NOMO-1 (cell line): Measurements from ENCODE around the gene MYBBP1A.

Source experiments
- DNase-seq, 2 experiments: peaks; one replicate each; lab custom pipeline; 2025; ENCODE audit not compliant: unreplicated experiment in 2 of 2; lab: John Stamatoyannopoulos, UW

MYBBP1A gene

DNA sequence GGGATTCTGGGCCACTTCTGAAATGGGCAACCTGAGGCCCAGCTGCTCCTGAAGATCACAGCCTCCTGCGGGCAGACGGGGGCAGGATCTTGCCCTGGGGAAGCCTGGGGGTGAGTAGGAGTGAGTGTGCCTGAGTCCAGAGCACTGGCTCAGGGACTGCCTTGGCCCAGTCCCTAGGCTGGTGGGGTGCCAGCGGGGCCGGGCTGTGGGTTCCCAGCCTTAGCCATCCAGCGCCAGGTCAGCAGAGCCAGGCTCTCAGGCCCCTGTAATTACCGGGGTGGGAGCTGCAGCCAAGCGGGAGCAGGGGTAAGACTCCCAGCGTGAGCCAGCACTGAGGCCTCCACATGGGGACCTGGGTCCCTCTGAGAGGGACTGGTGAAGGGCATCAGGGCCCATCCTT lies 48.3 kb downstream of the MYBBP1A start:
- no peak for DNase-seq

DNA sequence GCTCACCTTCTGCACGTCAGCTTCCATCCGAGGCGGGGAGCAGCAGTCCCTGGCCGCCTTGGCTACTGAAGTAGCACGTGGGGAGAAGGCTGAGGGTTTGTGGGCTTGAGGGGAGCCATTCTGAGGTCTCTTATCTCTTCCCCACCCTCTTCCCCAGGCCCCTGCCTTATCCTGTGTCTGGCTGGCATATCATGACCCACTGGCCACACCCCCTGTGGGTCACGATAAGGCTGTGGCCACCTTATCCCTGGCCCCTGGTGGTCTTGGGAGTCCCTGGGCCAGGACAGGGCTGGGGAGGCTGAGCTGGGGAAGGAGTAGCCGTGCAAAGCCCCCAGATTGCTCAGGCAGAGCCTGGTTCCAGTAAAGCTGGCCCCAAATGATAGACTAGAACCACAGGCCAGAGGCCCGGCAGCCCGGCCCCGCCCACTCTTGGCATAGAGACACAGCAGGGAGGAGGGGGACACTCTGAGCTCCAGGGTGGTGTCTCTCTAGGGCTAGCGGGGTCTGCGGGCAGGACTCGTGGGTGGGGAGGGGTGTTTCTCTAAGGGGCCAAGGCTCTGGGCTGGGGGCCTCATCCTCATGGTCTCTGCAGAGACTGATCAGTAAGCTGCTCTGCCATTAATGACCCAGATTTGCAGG lies 48.9 kb downstream of the MYBBP1A start:
- DNase-seq = no peak

DNA sequence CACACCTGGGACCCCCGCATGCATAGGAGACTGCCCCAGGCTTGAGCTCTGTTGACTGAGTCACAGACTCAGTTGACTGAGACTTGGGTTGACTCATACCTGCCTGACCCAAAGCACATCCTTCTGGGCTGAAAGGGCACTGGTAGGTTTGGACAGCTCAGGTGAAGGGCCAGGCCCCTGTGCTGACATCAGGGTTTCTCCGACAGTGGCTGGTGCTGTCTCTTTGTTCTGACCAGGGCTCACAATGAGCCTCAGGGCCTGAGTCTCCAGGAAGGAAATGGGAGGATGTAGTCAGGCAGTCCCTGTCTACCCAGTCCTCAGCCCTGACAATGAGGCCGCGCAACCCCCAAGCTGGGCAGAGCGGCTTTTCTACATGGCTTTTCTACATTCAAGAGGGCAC lies 50.0 kb downstream of the MYBBP1A start:
- no peak for DNase-seq

DNA sequence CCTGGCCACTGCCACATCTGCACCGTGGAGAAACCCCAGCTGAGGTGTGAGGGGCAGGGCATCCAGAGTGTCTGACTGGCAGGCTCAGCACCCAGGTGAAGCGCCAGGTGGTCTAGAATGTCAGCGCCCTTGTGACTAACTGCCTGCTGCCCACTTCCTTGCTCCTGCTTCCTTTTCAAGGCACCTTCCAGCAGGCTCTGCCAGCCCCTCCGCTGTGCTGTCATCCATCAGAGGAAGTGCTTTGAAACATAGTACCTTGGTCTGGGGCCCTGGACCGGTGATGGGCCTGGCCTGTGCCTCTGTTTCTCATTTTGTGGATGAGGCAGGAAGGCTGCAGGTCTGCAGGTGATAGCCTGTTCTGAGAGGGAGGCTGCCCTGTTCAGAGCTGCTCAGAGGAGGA lies 51.0 kb downstream of the MYBBP1A start:
- peak; percentile 4 to 24 for DNase-seq

DNA sequence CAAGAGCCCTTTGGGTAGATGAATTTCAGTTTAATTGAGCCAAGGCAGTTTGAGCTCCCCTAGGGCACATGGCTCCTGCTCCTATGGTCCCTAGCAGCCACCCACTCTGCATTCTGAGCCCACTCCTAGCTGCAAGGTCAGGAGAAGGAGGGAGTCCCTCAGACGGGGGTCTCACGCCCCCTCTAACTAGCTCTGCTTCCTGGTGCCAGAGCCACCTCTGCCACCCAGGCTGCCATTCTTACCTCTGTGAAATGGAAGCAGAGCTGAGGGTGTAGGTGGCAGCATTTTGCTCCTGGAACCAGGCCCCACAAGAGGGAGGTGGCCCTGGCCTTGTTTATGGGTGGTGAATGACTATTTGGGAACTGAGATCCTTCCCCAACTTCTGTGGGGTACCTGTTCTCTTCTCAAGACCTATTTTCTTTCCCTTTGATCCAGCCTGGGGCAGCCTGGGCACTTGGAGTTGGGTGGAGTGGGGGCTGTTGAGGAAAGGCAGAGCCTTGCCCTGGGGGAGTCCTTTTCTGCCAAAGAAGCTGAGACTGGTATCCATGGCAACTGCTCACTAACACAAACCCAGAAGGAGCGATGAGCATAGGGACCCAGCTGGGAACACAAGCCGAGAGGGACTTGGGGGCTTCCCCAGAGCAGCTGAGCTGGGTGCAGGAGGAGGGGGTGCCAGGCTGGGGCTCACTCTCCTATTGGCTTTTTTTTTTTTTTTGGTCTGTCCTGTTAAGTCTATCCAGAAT lies 51.7 kb downstream of the MYBBP1A start:
- DNase-seq = no peak

DNA sequence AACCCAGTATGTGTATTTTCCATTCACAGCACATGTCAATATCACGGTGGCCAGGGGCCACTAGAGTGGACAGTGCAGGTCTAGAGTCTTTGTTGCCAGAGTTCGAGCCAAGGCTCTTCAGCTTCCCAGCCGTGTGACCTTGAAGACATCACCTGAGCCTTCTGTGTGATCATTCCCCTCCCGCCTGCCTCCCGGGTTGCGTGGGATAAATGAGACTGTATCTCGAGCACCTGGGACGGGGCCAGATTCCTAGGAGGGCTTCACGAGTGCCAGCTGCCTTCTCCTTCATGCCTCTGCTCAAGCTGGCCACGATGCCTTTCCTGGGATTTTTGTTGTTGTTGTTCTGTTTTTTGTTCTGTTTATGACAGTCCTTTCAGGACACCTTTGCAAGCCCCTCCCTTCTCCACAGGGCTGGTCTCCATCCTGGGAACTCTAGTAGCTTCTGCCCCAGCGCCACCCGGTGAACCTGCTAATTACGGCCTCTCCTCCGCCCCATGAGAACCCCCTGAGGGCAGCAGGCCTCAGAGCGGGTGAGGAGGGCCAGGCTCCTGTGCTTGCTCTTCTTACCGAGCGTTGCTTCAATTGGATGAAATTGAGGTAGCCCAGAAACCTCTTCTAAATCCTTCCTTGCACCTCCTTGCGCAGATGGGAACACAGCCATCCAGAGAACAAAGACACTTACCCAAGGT lies 52.6 kb downstream of the MYBBP1A start:
- DNase-seq = no peak

DNA sequence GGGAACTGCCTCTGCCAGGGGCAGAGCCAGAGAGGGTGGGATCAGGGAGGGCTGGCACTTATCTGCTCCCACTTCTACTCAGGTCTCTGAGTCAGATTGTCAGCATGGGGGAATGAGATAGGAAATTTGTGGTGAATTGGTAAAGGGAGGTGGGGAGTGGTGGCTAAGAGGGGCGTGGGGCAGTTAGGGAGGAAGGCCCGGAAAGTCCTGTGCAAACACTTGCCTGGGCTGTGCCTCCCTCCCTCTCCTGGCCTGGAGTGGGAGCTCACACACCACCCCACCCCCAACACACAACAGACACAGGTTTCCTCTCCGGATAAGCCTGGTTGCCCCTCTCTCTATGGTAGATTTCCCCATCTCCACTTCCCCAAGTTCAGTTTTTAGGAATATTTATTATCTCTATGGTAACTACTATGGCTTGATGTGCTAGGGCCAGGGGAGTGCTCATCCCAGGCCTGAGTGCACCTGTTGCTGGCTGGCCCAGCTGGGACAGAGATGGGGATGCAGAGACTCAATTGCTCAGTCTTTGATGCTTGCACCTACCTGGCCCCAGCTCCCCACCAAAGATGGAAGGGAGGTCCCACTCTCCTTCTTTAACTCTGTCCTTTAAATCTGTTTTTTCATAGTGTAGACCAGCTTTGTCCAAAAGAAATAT lies 53.8 kb downstream of the MYBBP1A start:
- no peak for DNase-seq

DNA sequence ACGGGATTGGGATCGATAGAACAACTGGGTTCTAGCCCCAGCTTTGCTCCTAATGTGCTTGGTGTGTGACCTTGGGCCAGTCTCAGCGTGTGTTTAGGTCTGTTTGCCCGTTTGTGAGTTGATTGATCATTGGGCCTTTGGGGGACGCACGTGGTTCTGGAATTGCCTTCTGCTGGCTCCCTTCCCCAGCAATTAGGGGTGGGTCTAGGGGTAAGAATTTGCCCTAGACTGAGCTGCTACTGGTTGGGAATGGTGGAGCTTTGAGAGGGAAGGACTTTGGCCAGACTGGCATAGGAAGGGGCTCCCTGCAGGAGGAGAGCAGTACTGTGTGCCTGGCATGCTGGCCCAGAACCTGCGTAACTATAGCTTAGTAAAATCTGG lies 55.0 kb downstream of the MYBBP1A start:
- no peak for DNase-seq

DNA sequence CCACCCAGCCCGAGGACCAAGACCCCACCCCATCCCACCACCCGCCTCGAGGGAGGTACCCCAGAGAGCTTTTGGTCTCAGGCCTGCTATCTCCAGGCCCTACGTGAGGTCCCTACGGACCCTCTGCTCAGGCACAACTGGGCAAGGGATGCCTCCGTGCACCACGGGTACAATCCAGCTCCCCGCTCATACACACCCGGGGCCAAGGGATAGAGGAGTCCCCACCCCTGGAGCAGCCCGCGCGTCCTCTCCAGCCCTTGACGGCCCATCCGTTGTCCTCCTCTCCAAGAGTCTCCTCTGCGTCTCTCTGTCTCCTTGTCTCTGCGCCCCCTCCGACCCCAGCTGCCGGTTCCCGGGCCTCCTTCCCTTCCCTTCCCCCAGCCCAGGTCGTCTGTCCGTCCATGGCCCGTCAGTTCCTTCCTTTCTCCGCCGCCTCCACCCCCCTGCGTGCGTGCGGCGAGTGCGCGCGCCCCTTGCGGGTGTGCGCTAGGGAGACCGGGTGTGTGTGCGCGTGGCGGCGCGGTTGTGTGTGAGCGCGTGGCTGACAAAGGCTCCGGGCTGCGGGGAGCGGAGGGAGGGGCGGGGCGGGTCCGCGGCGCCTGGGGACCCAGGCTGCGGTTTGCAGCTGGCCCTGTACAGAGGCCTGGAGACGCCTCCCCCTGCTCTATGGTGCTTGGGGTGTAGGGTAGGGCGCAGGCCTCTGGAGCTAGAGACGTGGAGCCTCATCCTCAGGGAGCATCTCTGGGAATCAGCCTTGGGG lies 55.6 kb downstream of the MYBBP1A start:
- peak; percentile 30 to 44 for DNase-seq

DNA sequence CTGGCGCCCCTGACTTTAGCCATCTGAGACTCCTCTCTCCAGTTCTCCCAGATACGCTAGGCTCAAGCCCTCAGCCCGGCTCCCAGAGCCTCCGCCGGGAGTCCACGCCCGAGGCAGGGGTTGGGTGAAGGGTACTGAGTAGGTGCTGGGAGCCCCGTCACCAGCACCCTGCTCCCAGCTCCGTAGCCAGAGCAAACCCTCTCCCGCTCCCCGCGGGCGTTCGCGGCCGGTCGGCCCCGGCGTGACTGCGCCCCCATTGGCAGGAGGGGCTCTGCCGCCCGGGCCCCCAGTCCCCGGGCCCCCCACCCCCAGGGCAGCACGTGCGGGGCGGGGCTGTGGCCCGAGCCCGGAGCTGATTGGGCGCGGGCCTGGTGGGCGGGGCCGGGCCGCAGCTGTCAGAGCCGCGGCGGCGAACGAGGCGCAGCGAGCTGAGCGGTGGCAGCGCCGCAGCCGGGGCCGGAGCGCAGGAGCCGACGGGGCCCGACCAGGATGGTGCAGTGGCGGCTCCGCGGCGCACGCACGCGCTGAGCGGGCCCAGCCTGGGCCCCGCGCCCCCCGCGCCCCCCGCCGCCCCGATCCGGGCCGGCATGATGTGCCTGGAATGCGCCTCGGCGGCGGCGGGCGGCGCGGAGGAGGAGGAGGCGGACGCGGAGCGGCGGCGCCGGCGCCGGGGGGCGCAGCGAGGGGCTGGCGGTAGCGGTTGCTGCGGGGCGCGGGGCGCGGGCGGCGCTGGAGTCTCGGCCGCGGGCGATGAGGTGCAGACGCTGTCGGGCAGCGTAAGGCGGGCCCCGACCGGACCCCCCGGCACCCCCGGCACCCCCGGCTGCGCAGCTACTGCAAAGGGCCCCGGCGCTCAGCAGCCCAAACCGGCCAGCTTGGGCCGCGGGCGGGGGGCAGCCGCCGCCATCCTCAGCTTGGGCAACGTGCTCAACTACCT lies 56.5 kb downstream of the MYBBP1A start, which contains the start of gene SPNS2:
Gene SPNS2 (plus strand): TSS at position 421 of the 937 bp plus-strand sequence. CDS start 167 bp downstream, at position 588.
- DNase-seq = peak; percentile 53 to 65

DNA sequence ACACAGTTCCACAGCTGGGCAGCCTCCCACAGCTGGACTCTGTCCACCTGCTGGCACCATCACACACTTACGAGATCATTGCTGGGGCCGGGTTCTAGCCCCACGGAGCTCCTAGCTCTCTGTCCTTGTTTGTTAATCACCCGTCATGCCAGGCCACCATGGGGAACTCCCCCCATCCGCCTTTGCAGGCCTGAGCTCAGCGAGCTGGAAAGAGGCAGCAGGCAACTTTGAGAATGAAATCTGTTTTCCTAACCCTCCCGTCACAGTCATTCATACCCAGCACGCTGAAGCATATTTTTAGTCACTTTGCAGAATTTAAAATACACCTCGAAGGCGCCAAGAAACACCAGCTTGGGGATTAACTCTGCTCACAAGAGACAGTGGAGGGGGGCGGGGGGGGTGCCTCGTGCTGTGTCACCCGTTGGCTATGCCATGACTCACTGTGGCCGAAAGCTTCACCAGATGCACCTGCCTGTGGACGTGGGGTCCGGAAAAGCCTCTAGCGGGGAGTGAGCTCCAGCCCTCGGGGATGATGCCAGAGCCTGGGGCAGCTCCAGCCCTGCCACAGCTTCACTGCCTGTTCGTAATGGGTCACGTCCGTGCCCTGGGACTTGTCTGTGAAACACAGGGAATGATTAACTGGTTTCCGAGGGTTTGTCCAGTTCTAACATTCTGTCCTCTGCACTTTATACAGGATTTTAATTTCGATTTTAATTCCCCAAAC lies 57.9 kb downstream of the MYBBP1A start:
- DNase-seq = peak in 1 of 2 experiments; percentile 23

DNA sequence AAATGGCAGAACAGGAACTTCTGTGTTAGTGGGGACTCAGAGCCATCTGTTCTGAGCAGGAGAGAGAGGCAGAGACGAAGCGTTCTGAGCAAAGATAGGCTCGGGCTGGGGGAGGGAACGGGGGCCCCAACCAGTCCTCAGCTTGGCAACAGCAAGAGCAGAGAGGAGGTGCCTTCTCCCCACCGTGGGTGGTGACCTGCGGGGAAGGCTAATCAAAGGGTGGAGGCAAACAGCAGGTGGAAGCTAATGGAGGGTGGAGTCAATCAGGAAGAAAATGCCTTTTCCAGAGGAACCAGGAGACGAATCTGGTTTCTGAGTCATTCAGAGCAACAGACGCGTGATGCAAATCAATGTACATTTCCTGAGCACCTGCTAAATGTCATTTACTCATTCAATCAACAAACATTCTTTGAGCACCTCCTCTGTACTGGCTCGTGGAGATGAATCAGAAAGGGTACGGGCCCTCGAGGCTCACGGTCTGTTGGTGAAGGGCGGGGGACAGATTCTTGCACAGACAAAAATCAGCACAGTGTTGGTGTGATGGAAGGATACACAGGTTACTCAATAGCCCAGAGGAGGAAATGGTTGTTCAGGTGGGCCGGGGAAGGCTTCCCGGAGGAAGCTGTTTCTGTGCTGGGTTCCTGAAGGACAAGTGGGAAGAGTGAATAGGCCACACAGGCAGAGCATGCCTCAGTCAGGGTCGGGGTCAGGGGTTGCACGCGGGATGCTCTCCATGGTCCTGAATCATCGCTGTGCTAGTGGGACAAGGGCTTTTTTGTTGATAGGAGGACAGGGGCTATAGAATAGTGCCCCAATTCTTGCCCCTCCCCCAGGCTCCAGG lies 62.2 kb downstream of the MYBBP1A start:
- DNase-seq = peak; percentile 6 to 7

DNA sequence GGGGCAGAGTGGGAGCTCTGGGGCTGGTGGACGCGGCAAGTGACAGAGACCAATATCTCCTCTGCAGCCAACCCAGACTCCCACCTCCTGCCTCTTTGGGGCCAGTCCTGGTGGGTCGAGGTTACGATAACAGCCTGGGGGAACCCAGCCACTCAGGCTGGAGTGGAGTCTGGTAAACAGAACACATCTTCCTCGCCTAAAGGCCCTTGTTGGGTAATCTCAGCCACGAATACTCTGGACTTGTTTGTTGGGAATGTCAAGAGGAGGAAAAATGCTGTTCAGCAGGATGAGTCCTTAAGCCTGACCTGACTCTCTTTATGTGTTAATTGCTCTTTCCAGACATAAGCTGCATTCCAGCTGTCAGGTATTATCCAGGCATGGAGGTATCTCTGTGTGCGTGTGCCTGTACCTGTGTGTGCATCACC lies 64.5 kb downstream of the MYBBP1A start:
- DNase-seq = no peak

DNA sequence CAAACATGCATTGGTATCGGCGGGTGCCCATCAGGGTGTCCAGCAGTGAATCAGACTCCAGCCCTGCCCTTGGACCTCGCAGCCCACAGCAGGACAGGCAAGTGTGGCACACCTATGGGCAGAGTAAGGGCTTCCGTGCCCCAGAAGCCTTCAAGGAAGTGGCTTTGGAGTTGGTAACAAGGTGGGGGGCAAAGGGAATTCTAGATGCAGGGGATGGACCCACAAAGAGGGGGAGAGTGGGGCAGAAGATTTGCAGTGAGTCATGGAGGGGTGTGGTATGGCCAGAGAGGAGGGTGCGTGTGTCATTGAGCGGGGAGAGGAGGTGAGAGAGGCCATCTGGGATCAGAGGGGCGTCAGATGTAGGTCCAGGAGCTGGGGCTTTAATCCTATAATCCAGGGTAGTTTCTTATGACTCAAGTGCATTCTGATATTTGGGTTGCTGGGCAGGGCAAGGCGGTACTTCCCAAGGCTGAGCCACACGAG lies 65.0 kb downstream of the MYBBP1A start:
- no peak for DNase-seq

DNA sequence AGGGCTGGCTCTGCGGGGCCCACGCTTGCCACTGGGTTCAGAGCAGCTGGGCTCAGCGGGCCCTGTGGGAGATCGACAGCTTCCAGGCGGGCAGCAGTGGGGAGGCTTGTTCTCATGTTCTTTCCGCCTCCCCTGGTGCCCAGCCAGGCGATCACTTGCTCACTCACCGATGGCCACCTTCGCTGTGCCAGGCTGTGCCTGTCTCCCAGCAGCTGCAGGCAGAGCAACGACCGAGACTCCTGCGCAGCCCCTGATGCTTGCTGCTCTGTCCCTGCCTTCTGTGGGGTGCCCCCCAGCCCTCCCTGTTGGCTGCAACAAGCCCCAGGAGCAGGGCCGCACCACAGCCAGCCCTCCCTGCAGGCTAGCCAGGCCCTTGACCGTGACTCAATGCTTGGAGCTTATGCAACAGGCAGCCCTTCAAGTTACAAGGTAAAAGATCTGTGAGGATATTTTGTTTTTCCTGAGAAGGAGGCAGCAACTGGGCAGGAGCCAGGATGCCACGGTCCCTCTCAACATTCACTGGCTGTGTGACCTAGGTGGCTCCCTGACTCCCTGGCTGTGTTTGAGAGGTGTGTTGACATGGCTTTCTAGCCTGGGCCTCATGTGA lies 66.1 kb downstream of the MYBBP1A start:
- DNase-seq = no peak
